Measurements from ENCODE around the gene DHX8. TPM values are rescaled to one million over a fixed set of nuclear protein-coding genes. Genes with fewer than 3 reads are reported as not detected.

The DHX8 gene
- total RNA-seq, 1 experiment from 2014 or later: 54.1 TPM

DNA sequence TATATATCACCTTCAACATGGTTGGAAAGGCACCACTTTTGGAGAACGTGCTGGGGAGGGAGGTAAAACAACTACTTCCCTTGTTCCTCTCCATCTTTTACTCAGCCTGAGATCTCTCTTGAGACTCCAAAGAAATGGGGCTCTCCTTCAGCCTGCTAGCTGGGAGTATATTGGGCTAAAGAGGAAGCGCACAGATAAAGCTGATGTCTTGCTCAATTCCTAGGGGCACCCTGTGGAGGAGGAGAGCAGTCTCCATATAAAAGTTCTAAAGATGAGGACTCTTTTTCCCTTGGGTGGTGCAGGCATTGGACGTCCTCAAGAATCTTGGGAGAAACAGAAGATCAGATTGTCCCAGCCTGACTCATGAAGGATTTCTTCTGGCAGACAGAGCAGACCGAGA is 67.0 kb downstream of the DHX8 start:
- H3K4me3 Mint-ChIP-seq: no peak overlapping the region
- H3K27ac ChIP-seq (ENCODE audit: insufficient read length, low read depth, low read length): no peak overlapping the region
- peaks cover 18% of the 10 kb centered on the region; the same call in 1 of the 2 replicates for H3K4me1 ChIP-seq (ENCODE audit: insufficient read depth, low read length)
- H3T11ph ChIP-seq (ENCODE audit: low read length): no peak overlapping the region
- H2BK20ac ChIP-seq (ENCODE audit: low read depth, low read length, poor library complexity, severe bottlenecking): no peak overlapping the region
- H3K27me3 Mint-ChIP-seq (ENCODE audit: low read depth): peaks cover 34% of the 10 kb centered on the region
- H3K9me3 Mint-ChIP-seq: peaks cover 0 to 3% of the 10 kb centered on the region in 2 experiments; a peak in 3 of 5 replicates
- no peak overlapping the region for H3K4me2 ChIP-seq (ENCODE audit: insufficient read depth, insufficient read length, low read length)
- H3K36me3 Mint-ChIP-seq (ENCODE audit: insufficient read depth in 1 of 3, low read depth in 3 of 3): no peaks in the 10 kb centered on the region; a peak in 2 of 7 replicates
- H3K14ac ChIP-seq (ENCODE audit: insufficient read depth, low read length): no peak overlapping the region
- no peaks in the 10 kb centered on the region for H3K79me2 ChIP-seq (ENCODE audit: insufficient read depth, low read length)
- H3K23me2 ChIP-seq (ENCODE audit: insufficient read length, low read depth, low read length, poor library complexity, severe bottlenecking): peaks cover 4% of the 10 kb centered on the region
- no peak overlapping the region for H2AK5ac ChIP-seq (ENCODE audit: insufficient read length, low read length)
- peaks cover 48 to 52% of the 10 kb centered on the region in 2 experiments for H3K4me1 Mint-ChIP-seq
- H2BK12ac ChIP-seq (ENCODE audit: insufficient read length, low read depth, low read length): no peak overlapping the region
- no peak overlapping the region for H3K56ac ChIP-seq (ENCODE audit: insufficient read length, low read depth, low read length)
- H4K8ac ChIP-seq (replicated peaks; ENCODE audit: insufficient read length, low read depth, low read length): no peak overlapping the region
- no peaks in the 10 kb centered on the region for H3K79me1 ChIP-seq (ENCODE audit: insufficient read depth, low read depth, low read length, poor library complexity, severe bottlenecking)
- no CpG with 5 or more reads among the region's 4 CpGs for WGBS (ENCODE audit: extremely low coverage, insufficient read length, low lambda C conversion rate)
- H2BK120ac ChIP-seq (ENCODE audit: low read depth, low read length, poor library complexity, severe bottlenecking): no peak overlapping the region
- no peak overlapping the region for H3K23ac ChIP-seq (ENCODE audit: insufficient read length, low read depth, low read length)
- H4K91ac ChIP-seq (ENCODE audit: insufficient read length, low read depth, low read length): no peak overlapping the region
- H2BK15ac ChIP-seq (ENCODE audit: low read depth, low read length): no peak overlapping the region
- DNase-seq: no peak
- no peak overlapping the region for H3K18ac ChIP-seq (ENCODE audit: insufficient read length, low read depth, low read length)
- TF ChIP-seq, protein P1, sequence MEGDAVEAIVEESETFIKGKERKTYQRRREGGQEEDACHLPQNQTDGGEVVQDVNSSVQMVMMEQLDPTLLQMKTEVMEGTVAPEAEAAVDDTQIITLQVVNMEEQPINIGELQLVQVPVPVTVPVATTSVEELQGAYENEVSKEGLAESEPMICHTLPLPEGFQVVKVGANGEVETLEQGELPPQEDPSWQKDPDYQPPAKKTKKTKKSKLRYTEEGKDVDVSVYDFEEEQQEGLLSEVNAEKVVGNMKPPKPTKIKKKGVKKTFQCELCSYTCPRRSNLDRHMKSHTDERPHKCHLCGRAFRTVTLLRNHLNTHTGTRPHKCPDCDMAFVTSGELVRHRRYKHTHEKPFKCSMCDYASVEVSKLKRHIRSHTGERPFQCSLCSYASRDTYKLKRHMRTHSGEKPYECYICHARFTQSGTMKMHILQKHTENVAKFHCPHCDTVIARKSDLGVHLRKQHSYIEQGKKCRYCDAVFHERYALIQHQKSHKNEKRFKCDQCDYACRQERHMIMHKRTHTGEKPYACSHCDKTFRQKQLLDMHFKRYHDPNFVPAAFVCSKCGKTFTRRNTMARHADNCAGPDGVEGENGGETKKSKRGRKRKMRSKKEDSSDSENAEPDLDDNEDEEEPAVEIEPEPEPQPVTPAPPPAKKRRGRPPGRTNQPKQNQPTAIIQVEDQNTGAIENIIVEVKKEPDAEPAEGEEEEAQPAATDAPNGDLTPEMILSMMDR (conservative IDR thresholded peaks at IDR 0.05): no peak
- H2AFZ ChIP-seq (ENCODE audit: low read length): no peak overlapping the region
- H2BK5ac ChIP-seq (ENCODE audit: insufficient read length, low read length): no peak overlapping the region
- no peak overlapping the region for H3K9ac ChIP-seq (ENCODE audit: extremely low read depth, insufficient read length, low read length)
- H3K4ac ChIP-seq (ENCODE audit: low read depth, low read length): no peak overlapping the region
- no peaks in the 10 kb centered on the region for H3K27me3 ChIP-seq (ENCODE audit: insufficient read depth, low read length)
- no peaks in the 10 kb centered on the region for H4K20me1 ChIP-seq (ENCODE audit: control insufficient read depth, insufficient read depth, insufficient read length)
- H3K9me3 ChIP-seq (ENCODE audit: control insufficient read depth, low read depth, low read length): no peaks in the 10 kb centered on the region
- H3K27ac Mint-ChIP-seq: no peak overlapping the region; a peak in 1 of 7 replicates
- H4K5ac ChIP-seq (ENCODE audit: insufficient read length, low read depth, low read length): no peak overlapping the region

All from H9 (cell line).